ENCODE measurements around the gene MRNIP. TPM values are rescaled to one million over a fixed set of nuclear protein-coding genes. Genes with fewer than 3 reads are reported as not detected.

The MRNIP gene
- total RNA-seq, 2 donors from 2014 or later, result 23.4 to 34.8 TPM

- no peaks in the 10 kb centered on the region for H3K9me3 ChIP-seq
- intact Hi-C loops (cut with DNase I), result no loop called here
- H3K4me1 ChIP-seq, result no peaks in the 10 kb centered on the region
- H3K4me3 ChIP-seq, result no peak overlapping the region
- no peak for ATAC-seq
- H3K27ac ChIP-seq, result no peak overlapping the region
- no peak for TF ChIP-seq POLR2A (IDR thresholded peaks at IDR 0.05)
- TF ChIP-seq CTCF (IDR thresholded peaks at IDR 0.05), result no peak
- WGBS, 2 donors, result 91 to 95% methylated on average over 24 to 26 of the region's 26 CpGs
- DNase-seq, result no peak
- no peaks in the 10 kb centered on the region for H3K27me3 ChIP-seq
- peaks cover 31 to 45% of the 10 kb centered on the region in 2 donors for H3K36me3 ChIP-seq (replicated peaks in 1 of 2; ENCODE audit: insufficient read depth in 1 of 2, low read depth in 2 of 2)
These were observed 35.6 kb upstream of the MRNIP start for GRCh38 chr5:179893958-179894895.

GRCh38 chr5:179893076-179893957 is 34.7 kb upstream of the MRNIP start:
- TF ChIP-seq CTCF (IDR thresholded peaks at IDR 0.05) (no peak), POLR2A (IDR thresholded peaks at IDR 0.05) (no peak)
- Histone ChIP-seq H3K27me3 (no peaks in the 10 kb centered on the region), H3K36me3 (replicated peaks in 1 of 2; ENCODE audit: insufficient read depth in 1 of 2, low read depth in 2 of 2) (peaks cover 31 to 39% of the 10 kb centered on the region in 2 donors), H3K4me1 (no peaks in the 10 kb centered on the region), H3K9me3 (no peaks in the 10 kb centered on the region), H3K27ac (no peak overlapping the region), H3K4me3 (no peak overlapping the region)
- ATAC-seq (no peak), DNase-seq (no peak)
- intact Hi-C loops (cut with DNase I), result no loop called here
- 90 to 92% methylated on average over 19 to 29 of the region's 31 CpGs for WGBS, 2 donors

GRCh38 chr5:179892255-179892654 is 33.6 kb upstream of the MRNIP start:
- no peak overlapping the region for H3K4me3 ChIP-seq
- H3K36me3 ChIP-seq (replicated peaks in 1 of 2; ENCODE audit: insufficient read depth in 1 of 2, low read depth in 2 of 2), result peaks cover 31 to 35% of the 10 kb centered on the region in 2 donors
- DNase-seq (no peak), ATAC-seq (no peak)
- no peaks in the 10 kb centered on the region for H3K9me3 ChIP-seq
- WGBS, 2 donors, result 70 to 82% methylated on average over 4 to 5 of the region's 5 CpGs
- H3K27me3 ChIP-seq, result no peaks in the 10 kb centered on the region
- no peaks in the 10 kb centered on the region for H3K4me1 ChIP-seq
- TF ChIP-seq POLR2A (IDR thresholded peaks at IDR 0.05) (no peak), CTCF (IDR thresholded peaks at IDR 0.05) (no peak)
- intact Hi-C loops (cut with DNase I), result no loop called here
- H3K27ac ChIP-seq, result no peak overlapping the region

- no peaks in the 10 kb centered on the region for H3K4me1 ChIP-seq
- no peaks in the 10 kb centered on the region for H3K27me3 ChIP-seq
- ATAC-seq (no peak), DNase-seq (no peak)
- no peak for TF ChIP-seq POLR2A (IDR thresholded peaks at IDR 0.05)
- no peak for TF ChIP-seq CTCF (IDR thresholded peaks at IDR 0.05)
- WGBS, 2 donors, result 91 to 95% methylated on average over 12 to 24 of the region's 25 CpGs
- no peak overlapping the region for H3K4me3 ChIP-seq
- intact Hi-C loops (cut with DNase I), result no loop called here
- no peaks in the 10 kb centered on the region for H3K9me3 ChIP-seq
- no peak overlapping the region for H3K27ac ChIP-seq
- H3K36me3 ChIP-seq (replicated peaks in 1 of 2; ENCODE audit: insufficient read depth in 1 of 2, low read depth in 2 of 2), result peaks cover 31 to 35% of the 10 kb centered on the region in 2 donors
These were observed 32.4 kb upstream of the MRNIP start for GRCh38 chr5:179890751-179891682.

All from body of pancreas (tissue), 4 donors.